Measurements from ENCODE around the gene CDK10. TPM values are rescaled to one million over a fixed set of nuclear protein-coding genes. Genes with fewer than 3 reads are reported as not detected.
A peak's percentile ranks its signal among the peaks of the same experiment; 100 is the strongest.

Gene CDK10
- total RNA-seq, 1 donor from 2014 or later, result 44.0 TPM

DNA sequence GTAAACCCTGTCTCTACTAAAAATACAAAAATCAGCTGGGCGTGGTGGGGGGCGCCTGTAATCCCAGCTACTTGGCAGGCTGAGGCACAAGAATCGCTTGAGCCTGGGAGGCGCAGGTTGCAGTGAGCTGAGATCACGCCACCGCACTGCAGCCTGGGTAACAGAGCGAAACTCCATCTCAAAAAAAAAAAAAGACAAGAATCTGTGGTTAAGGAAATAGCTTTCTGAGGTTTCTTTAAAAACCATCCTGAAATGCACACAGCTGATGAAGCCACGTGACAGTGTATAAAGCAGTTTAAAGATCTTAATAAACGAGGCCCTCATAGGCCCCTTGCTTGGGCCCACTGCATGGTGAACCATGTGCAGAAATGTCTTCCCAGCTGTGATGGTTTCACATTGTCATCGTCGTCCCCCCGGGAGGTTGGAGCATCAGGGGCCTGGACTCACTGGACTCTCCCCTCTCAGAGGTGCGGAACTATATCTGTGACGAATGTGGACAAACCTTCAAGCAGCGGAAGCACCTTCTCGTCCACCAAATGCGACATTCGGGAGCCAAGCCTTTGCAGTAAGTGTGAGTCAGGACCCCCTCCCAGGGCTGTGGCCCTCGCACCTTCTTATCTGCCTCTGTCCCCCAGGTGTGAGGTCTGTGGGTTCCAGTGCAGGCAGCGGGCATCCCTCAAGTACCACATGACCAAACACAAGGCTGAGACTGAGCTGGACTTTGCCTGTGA, 51.0 kb downstream of the CDK10 start:
- Histone ChIP-seq H3K4me1 (no peaks in the 10 kb centered on the region), H3K9me3 (no peaks in the 10 kb centered on the region), H3K36me3 (peaks cover 0 to 77% of the 10 kb centered on the region in 2 donors), H3K4me3 (no peak overlapping the region), H3K27ac (no peak overlapping the region), H3K27me3 (no peaks in the 10 kb centered on the region)
- no peak for TF ChIP-seq POLR2AphosphoS5 (IDR thresholded peaks at IDR 0.05; ENCODE audit: insufficient read depth in 1 of 2, low read depth in 1 of 2)
- TF ChIP-seq, protein P1, sequence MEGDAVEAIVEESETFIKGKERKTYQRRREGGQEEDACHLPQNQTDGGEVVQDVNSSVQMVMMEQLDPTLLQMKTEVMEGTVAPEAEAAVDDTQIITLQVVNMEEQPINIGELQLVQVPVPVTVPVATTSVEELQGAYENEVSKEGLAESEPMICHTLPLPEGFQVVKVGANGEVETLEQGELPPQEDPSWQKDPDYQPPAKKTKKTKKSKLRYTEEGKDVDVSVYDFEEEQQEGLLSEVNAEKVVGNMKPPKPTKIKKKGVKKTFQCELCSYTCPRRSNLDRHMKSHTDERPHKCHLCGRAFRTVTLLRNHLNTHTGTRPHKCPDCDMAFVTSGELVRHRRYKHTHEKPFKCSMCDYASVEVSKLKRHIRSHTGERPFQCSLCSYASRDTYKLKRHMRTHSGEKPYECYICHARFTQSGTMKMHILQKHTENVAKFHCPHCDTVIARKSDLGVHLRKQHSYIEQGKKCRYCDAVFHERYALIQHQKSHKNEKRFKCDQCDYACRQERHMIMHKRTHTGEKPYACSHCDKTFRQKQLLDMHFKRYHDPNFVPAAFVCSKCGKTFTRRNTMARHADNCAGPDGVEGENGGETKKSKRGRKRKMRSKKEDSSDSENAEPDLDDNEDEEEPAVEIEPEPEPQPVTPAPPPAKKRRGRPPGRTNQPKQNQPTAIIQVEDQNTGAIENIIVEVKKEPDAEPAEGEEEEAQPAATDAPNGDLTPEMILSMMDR (IDR thresholded peaks at IDR 0.05), result no peak
- no peak for TF ChIP-seq POLR2A (IDR thresholded peaks at IDR 0.05)
- no peak for DNase-seq (ENCODE audit: extremely low spot score in 2 of 2)
- intact Hi-C loops (cut with DNase I), result no loop called here

DNA sequence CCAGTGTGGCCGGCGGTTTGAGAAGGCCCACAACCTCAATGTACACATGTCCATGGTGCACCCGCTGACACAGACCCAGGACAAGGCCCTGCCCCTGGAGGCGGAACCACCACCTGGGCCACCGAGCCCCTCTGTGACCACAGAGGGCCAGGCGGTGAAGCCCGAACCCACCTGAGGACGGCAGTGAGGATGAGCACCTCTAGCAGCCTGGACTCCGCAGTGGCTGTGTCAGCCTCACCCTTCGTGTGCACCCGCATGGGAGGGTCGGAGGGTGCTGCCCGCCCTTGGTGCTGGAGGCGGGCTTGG, 51.5 kb downstream of the CDK10 start:
- Histone ChIP-seq H3K9me3 (no peaks in the 10 kb centered on the region), H3K27me3 (no peaks in the 10 kb centered on the region), H3K4me3 (no peak overlapping the region), H3K4me1 (no peaks in the 10 kb centered on the region), H3K27ac (no peak overlapping the region), H3K36me3 (peaks cover 0 to 74% of the 10 kb centered on the region in 2 donors)
- intact Hi-C loops (cut with DNase I), result no loop called here
- no peak for TF ChIP-seq POLR2A (IDR thresholded peaks at IDR 0.05)
- TF ChIP-seq, protein P1 (IDR thresholded peaks at IDR 0.05), result no peak
- TF ChIP-seq POLR2AphosphoS5 (IDR thresholded peaks at IDR 0.05; ENCODE audit: insufficient read depth in 1 of 2, low read depth in 1 of 2), result no peak
- no peak for DNase-seq (ENCODE audit: extremely low spot score in 2 of 2)

DNA sequence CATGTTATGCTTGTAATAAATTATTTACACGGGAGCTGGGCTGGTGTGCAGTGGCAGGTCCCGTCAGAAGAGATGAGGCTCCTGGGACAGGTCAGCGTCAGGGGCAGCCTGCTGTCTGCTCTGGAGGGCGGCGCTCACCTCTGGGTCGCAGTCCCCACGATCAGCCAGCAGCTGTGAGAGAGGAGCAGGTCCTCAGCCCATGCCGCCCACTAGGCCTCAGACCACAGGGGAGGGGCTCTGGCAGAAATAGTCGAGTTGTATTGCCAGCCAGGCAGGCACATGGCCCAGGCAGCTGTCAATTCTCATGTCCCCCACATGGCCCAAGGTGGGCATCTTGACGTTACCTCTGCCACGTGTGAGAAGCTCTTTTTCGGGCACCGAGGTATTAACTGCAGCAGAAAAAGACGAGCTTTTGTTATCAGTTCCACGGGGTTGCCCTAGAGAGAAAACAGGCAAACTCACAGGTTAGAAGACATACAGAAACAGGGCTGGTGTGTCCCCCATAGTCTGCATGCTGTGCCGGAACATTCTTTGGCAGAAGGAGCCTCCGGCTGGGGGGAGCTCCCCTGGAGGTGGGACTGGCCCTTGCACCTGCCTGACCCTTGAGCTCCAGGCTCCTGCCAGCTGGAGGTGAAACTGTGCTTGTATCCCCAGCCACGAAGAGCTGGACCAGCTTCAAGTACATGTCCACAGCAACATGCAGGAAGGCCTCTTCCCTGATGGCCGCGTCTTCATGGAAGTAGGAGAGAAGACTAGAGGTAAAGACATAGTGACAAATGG, 52.2 kb downstream of the CDK10 start:
- Histone ChIP-seq H3K4me3 (no peak overlapping the region), H3K9me3 (no peaks in the 10 kb centered on the region), H3K27me3 (no peaks in the 10 kb centered on the region), H3K36me3 (peaks cover 0 to 67% of the 10 kb centered on the region in 2 donors), H3K4me1 (no peaks in the 10 kb centered on the region), H3K27ac (no peak overlapping the region)
- intact Hi-C loops (cut with DNase I), result no loop called here
- TF ChIP-seq POLR2AphosphoS5 (IDR thresholded peaks at IDR 0.05; ENCODE audit: insufficient read depth in 1 of 2, low read depth in 1 of 2) (peak in 1 of 2 donors; percentile 17), POLR2A (IDR thresholded peaks at IDR 0.05) (no peak)
- DNase-seq (ENCODE audit: extremely low spot score in 2 of 2), result no peak

DNA sequence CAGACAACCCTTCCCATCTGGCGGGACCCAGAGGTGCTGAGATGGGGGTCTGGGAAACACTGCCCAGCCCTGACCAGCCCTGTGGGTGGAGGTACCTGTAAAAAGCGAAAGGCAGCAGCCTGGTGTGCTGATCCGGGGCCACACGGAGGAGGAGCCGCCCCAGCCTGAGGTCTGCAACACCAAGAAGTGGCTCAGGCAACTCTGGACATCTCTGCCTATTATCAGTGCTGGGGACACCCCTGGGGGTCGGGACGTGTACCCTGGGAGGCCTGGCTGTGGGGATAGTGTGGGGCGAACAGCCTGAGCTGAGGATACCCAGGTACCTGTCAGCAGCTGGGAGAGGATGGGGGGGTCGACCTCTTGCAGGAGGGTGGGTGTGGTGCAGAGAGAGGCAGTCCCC, 52.9 kb downstream of the CDK10 start:
- H3K27ac ChIP-seq, result no peak overlapping the region
- TF ChIP-seq POLR2AphosphoS5 (IDR thresholded peaks at IDR 0.05; ENCODE audit: insufficient read depth in 1 of 2, low read depth in 1 of 2), result no peak
- TF ChIP-seq, protein P1 (IDR thresholded peaks at IDR 0.05), result no peak
- no peak for TF ChIP-seq POLR2A (IDR thresholded peaks at IDR 0.05)
- intact Hi-C loops (cut with DNase I), result no loop called here
- H3K9me3 ChIP-seq, result no peaks in the 10 kb centered on the region
- peaks cover 0 to 60% of the 10 kb centered on the region in 2 donors for H3K36me3 ChIP-seq
- H3K27me3 ChIP-seq, result no peaks in the 10 kb centered on the region
- DNase-seq (ENCODE audit: extremely low spot score in 2 of 2), result no peak
- H3K4me3 ChIP-seq, result no peak overlapping the region
- no peaks in the 10 kb centered on the region for H3K4me1 ChIP-seq

DNA sequence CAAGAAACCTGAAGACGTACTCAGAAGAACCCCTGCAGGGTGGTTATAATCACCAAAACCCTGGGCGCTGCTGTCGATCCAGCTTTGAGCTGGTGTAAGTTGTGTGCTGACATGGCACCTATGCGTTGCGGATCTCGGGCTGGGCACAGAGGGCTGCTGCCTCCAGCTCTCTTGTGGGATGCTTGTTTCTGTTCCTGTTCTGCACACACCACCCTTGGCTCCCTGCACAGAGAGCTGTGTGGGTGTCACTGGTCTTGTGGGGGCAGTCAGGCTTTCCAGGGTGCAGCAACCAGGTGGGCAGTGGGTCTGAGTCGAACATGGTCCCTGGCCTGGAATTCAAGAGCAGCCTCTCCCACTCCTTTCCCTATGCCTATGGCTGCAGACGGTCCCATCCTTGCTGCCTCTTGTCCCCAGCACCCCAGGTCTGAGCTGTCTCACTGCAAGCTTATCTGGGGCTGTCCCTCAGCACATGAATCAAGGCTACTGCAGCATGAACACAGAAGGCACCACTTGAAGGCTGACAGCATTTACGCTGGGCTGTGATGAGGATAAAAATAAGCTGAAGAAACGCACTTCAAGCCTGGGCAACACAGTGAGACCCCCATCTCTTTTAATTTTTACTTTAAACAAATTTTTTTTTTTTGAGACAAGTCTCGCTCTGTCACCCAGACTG, 55.0 kb downstream of the CDK10 start:
- intact Hi-C loops (cut with DNase I), result no loop called here
- Histone ChIP-seq H3K4me3 (no peak overlapping the region), H3K27me3 (no peaks in the 10 kb centered on the region), H3K27ac (no peak overlapping the region), H3K36me3 (peaks cover 0 to 39% of the 10 kb centered on the region in 2 donors), H3K4me1 (no peaks in the 10 kb centered on the region), H3K9me3 (no peaks in the 10 kb centered on the region)
- TF ChIP-seq POLR2AphosphoS5 (IDR thresholded peaks at IDR 0.05; ENCODE audit: insufficient read depth in 1 of 2, low read depth in 1 of 2) (no peak), POLR2A (IDR thresholded peaks at IDR 0.05) (no peak)
- TF ChIP-seq, protein P1 (IDR thresholded peaks at IDR 0.05), result no peak
- no peak for DNase-seq (ENCODE audit: extremely low spot score in 2 of 2)
